SJCRH30 (cell line): ENCODE data around the gene SH2D3A. TPM values are rescaled to one million over a fixed set of nuclear protein-coding genes. Genes with fewer than 3 reads are reported as not detected.
A peak's percentile ranks its signal among the peaks of the same experiment; 100 is the strongest.
"Not testable (repeated sequence)": the region's sequence is repeated elsewhere in the genome, so short reads cannot be mapped to it uniquely, and the experiment has no call there.

ENCODE experiments used
- DNase-seq, 2 experiments: peaks; one replicate each; pipeline ENCODE4 v3.0.0-alpha.2; 2015 to 2020
- H3K27ac ChIP-seq: fragments of 250-450 bp; sonication (Bioruptor Pico); 2 replicates; pipeline ENCODE4 v1.5.1; 2020; ENCODE audit warnings: mild to moderate bottlenecking, moderate library complexity
- H3K27me3 ChIP-seq: fragments of 250-450 bp; sonication (Bioruptor Pico); 2 replicates; pipeline ENCODE4 v1.5.1; 2020; ENCODE audit warnings: mild to moderate bottlenecking, moderate library complexity
- H3K36me3 ChIP-seq: fragments of 250-450 bp; sonication (Bioruptor Pico); 2 replicates; pipeline ENCODE4 v1.5.1; 2020; ENCODE audit warnings: mild to moderate bottlenecking, moderate library complexity
- H3K4me1 ChIP-seq: fragments of 250-450 bp; sonication (Bioruptor Pico); 2 replicates; pipeline ENCODE4 v1.5.1; 2020; ENCODE audit warnings: mild to moderate bottlenecking, moderate library complexity
- H3K4me3 ChIP-seq: fragments of 250-450 bp; sonication (Bioruptor Pico); 2 replicates; pipeline ENCODE4 v1.5.1; 2020; ENCODE audit warnings: mild to moderate bottlenecking, moderate library complexity
- H3K9me3 ChIP-seq: fragments of 250-450 bp; sonication (Bioruptor Pico); replicated peaks from 2 replicates; pipeline ENCODE4 v1.5.1; 2020; ENCODE audit warnings: mild to moderate bottlenecking, moderate library complexity
- total RNA-seq: library from RNA; depleted of rRNA; stranded (reverse); fragments of >200 nt; shearing (Covaris generic); gene quantifications from 2 replicates; pipeline ENCODE4 v1.2.3, GENCODE V29; 2014; rRNA removed

Gene SH2D3A
- total RNA-seq, result not detected in 2 replicates

DNA sequence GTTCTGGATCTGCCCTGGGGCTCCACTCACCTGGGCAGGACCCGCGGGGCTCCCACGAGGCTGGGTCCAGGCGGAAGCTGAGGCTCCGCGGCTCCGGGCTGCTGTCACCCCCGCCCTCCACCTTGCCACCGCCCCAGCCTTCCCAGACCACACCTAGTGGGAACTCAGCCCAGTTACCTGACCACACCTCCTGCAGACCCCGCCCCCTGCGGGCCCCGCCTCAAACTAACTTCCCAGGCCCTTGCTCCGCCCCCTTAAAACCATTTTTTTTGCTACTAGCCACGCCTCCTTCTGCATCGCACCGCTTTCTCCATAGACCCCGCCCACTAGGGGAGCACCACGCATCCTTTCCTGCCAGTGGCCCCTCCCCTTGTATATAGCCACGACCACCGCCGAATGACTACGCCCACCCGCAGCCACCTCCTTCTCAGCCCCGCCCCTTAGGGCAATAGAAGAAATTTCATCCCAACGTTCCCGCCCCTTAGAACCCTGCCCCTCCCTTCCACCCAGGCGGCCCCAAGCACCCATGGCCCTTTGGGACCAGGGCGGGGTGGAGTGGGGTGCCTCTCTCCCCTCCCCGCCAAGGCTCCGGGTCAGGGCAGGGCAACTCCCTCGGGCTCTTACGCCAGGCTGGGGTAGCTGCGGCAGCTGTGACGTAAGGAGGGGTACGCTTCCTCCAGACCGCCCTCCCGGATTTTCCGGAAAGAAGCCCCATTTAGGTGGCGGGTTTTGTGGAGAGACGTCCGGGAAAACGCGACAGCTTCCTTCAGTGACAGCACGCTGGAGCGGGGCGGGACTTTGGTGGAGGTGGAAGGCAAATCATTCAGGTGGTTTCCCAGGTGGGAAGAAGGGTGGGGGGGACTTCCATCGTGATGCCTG lies at the start of gene SH2D3A:
Gene SH2D3A, minus strand, starts transcription at position 79 of the 879 bp plus-strand sequence. CDS start 3,687 bp downstream, outside the sequence.
- H3K27me3 ChIP-seq, result no peaks in the 10 kb centered on the region
- H3K27ac ChIP-seq, result no peak within 1 kb of the TSS
- no peaks in the 10 kb centered on the region for H3K9me3 ChIP-seq
- peak in 1 of 2 experiments; percentile 17 for DNase-seq
- no peak within 1 kb of the TSS for H3K4me3 ChIP-seq
- peaks cover 3% of the 10 kb centered on the region; the same call in 1 of the 2 replicates for H3K4me1 ChIP-seq
- no peaks in the 10 kb centered on the region for H3K36me3 ChIP-seq

GRCh38 chr19:6813659-6814058 lies 46.4 kb upstream of the SH2D3A start:
- Histone ChIP-seq H3K27ac (no peak overlapping the region), H3K36me3 (no peaks in the 10 kb centered on the region), H3K9me3 (no peaks in the 10 kb centered on the region), H3K4me1 (no peaks in the 10 kb centered on the region), H3K27me3 (no peaks in the 10 kb centered on the region), H3K4me3 (no peak overlapping the region)
- no peak for DNase-seq

- no peaks in the 10 kb centered on the region for H3K27me3 ChIP-seq
- peaks cover 4% of the 10 kb centered on the region; the same call in 1 of the 2 replicates for H3K9me3 ChIP-seq
- H3K4me1 ChIP-seq, result no peaks in the 10 kb centered on the region
- H3K4me3 ChIP-seq, result no peak overlapping the region
- no peak overlapping the region for H3K27ac ChIP-seq
- DNase-seq, result no peak
- H3K36me3 ChIP-seq, result no peaks in the 10 kb centered on the region
Observed at GRCh38 chr19:6812612-6813011, 45.4 kb upstream of the SH2D3A start.

- Histone ChIP-seq H3K4me3 (peak overlapping the region; percentile 24), H3K4me1 (no peaks in the 10 kb centered on the region), H3K27ac (no peak overlapping the region), H3K9me3 (peaks cover 4% of the 10 kb centered on the region; the same call in 1 of the 2 replicates), H3K36me3 (no peaks in the 10 kb centered on the region), H3K27me3 (no peaks in the 10 kb centered on the region)
- peak; percentile 57 to 74 for DNase-seq
Observed at GRCh38 chr19:6811906-6812305, 44.7 kb upstream of the SH2D3A start.

GRCh38 chr19:6811378-6811777 lies 44.1 kb upstream of the SH2D3A start:
- Histone ChIP-seq H3K36me3 (no peaks in the 10 kb centered on the region), H3K4me1 (no peaks in the 10 kb centered on the region), H3K4me3 (peak overlapping the region; percentile 24), H3K27ac (no peak overlapping the region), H3K9me3 (peaks cover 4% of the 10 kb centered on the region; the same call in 1 of the 2 replicates), H3K27me3 (no peaks in the 10 kb centered on the region)
- no peak for DNase-seq

GRCh38 chr19:6809262-6809661 lies 42.0 kb upstream of the SH2D3A start:
- H3K4me3 ChIP-seq, result no peak overlapping the region
- no peaks in the 10 kb centered on the region for H3K36me3 ChIP-seq

DNA sequence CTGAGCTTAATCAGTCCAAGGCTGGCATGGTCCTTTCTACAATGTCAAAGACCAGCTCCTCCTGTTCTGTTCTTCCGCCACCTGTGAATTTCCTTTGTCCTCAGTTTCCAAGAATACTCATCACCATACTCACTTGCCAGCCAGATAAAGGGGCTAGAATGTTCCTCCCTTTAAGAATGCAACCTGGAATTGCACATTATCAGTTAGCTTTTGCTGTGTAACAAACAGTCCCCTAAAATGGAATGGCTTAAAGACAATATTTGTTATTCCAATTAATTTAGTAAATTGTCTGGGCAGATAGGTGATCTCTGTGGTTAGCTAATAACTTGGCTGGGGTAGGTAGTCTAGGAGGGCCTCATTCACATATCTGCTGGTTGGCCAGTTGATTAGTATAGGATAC lies 41.3 kb upstream of the SH2D3A start:
- Histone ChIP-seq H3K27ac (no peak overlapping the region), H3K9me3 (peaks cover 4% of the 10 kb centered on the region; the same call in 1 of the 2 replicates), H3K4me3 (no peak overlapping the region), H3K36me3 (no peaks in the 10 kb centered on the region), H3K27me3 (no peaks in the 10 kb centered on the region), H3K4me1 (no peaks in the 10 kb centered on the region)
- DNase-seq, result no peak

More at GRCh38 chr19:6809262-6809661, 42.0 kb upstream of the SH2D3A start:
- H3K9me3 ChIP-seq, result peaks cover 4% of the 10 kb centered on the region; the same call in 1 of the 2 replicates
- H3K27me3 ChIP-seq, result no peaks in the 10 kb centered on the region
- H3K4me1 ChIP-seq, result no peaks in the 10 kb centered on the region
- no peak overlapping the region for H3K27ac ChIP-seq
- DNase-seq, result no peak

DNA sequence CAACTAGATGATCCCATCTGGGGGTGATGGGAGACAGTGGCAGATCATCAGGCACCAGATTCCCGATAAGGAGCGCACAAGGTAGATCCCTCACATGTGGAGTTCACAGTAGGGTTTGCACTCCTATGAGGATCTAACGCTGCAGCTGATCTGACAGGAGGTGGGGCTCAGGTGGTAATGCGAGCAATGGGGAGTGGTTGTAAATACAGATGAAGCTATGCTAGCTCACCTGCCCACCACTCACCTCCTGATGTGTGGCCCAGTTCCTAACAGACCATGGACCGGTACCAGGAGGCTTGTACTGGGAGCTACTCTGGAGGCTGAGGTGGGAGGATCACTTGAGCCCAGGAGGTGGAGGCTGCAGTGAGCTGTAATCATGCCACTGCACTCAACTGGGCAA lies 40.1 kb upstream of the SH2D3A start:
- DNase-seq, result no peak
- peaks cover 4% of the 10 kb centered on the region; the same call in 1 of the 2 replicates for H3K9me3 ChIP-seq
- H3K36me3 ChIP-seq, result no peaks in the 10 kb centered on the region
- H3K4me3 ChIP-seq, result no peak overlapping the region
- H3K27me3 ChIP-seq, result no peaks in the 10 kb centered on the region
- no peaks in the 10 kb centered on the region for H3K4me1 ChIP-seq
- H3K27ac ChIP-seq, result no peak overlapping the region

GRCh38 chr19:6806488-6806887 lies 39.3 kb upstream of the SH2D3A start:
- Histone ChIP-seq H3K4me3 (no peak overlapping the region), H3K27ac (no peak overlapping the region), H3K36me3 (no peaks in the 10 kb centered on the region), H3K9me3 (peaks cover 4% of the 10 kb centered on the region; the same call in 1 of the 2 replicates), H3K27me3 (no peaks in the 10 kb centered on the region), H3K4me1 (no peaks in the 10 kb centered on the region)
- no peak for DNase-seq

- H3K36me3 ChIP-seq, result no peaks in the 10 kb centered on the region
- no peaks in the 10 kb centered on the region for H3K4me1 ChIP-seq
- no peak overlapping the region for H3K27ac ChIP-seq
- H3K4me3 ChIP-seq, result no peak overlapping the region
- no peaks in the 10 kb centered on the region for H3K27me3 ChIP-seq
- no peak for DNase-seq
- no peaks in the 10 kb centered on the region for H3K9me3 ChIP-seq
Observed at GRCh38 chr19:6803036-6803404, 35.8 kb upstream of the SH2D3A start.

GRCh38 chr19:6802336-6803035 lies 35.3 kb upstream of the SH2D3A start:
- H3K9me3 ChIP-seq, result no peaks in the 10 kb centered on the region
- no peaks in the 10 kb centered on the region for H3K4me1 ChIP-seq
- H3K27ac ChIP-seq, result no peak overlapping the region
- H3K36me3 ChIP-seq, result no peaks in the 10 kb centered on the region
- H3K4me3 ChIP-seq, result no peak overlapping the region
- no peaks in the 10 kb centered on the region for H3K27me3 ChIP-seq
- DNase-seq, result peak; percentile 12 to 19

GRCh38 chr19:6801485-6802086 lies 34.4 kb upstream of the SH2D3A start:
- H3K27me3 ChIP-seq, result no peaks in the 10 kb centered on the region
- no peaks in the 10 kb centered on the region for H3K4me1 ChIP-seq
- no peaks in the 10 kb centered on the region for H3K9me3 ChIP-seq
- H3K36me3 ChIP-seq, result no peaks in the 10 kb centered on the region
- peak overlapping the region; percentile 32; the same call in 1 of the 2 replicates for H3K27ac ChIP-seq
- H3K4me3 ChIP-seq, result peak overlapping the region; percentile 40
- DNase-seq, result peak; percentile 46 to 53

DNA sequence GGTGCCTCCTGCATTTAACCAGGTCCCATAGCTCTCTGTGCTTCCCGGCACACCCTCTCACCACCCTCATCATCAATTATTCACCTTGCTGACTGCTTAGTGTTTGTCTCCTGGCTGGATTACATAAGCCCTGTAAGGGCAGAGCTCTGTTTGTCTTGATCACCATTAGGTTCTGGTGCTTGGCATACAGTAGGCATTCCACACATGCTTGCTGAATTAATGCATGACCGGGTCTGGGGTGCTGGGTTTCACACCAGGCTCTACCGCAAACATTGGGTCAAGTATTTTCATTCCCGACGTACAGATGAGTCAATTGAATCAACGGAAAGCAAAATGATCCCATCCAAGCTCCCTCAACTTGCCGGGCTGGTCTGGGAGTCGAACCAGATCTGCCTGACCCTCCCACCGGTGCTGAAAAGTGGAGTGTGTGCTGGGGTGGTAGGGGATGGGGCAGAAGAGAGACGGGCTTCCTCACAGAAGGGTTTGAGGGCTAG lies 33.8 kb upstream of the SH2D3A start:
- Histone ChIP-seq H3K36me3 (no peaks in the 10 kb centered on the region), H3K4me1 (no peaks in the 10 kb centered on the region), H3K27ac (no peak overlapping the region), H3K4me3 (peak overlapping the region; percentile 40), H3K9me3 (no peaks in the 10 kb centered on the region), H3K27me3 (no peaks in the 10 kb centered on the region)
- peak in 1 of 2 experiments; percentile 5 for DNase-seq

DNA sequence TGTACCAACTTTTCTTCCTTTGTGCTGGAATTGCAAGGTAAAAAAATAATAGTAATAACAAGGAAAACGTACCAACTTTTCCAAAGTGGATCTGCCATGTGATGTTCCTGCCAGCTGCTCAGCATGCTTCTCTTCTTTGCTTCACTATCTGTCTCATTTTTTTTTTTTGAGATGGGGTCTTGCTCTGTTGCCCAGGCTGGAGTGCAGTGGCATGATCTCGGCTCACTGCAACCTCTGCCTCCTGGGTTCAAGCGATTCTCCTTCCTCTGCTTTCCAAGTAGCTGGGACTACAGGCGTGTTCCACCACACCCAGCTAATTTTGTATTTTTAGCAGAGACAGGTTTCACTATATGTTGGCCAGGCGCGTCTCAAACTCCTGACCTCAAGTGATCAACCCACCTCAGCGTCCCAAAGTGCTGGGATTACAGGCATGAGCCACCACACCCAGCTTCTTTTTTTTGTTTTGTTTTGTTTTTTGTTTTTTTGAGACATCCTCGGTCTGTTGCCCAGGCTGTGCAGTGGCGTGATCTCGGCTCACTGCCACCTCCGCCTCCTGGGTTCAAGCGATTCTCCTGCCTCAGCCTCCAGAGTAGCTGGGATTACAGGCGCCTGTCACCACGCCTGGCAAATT lies 33.0 kb upstream of the SH2D3A start:
- not testable (repeated sequence) for H3K4me1 ChIP-seq, H3K36me3 ChIP-seq, H3K9me3 ChIP-seq, H3K4me3 ChIP-seq, H3K27ac ChIP-seq, DNase-seq, H3K27me3 ChIP-seq
